Smooth muscle cell of the pulmonary artery (primary cell): ENCODE results near the gene MUC15. TPM values are rescaled to one million over a fixed set of nuclear protein-coding genes. Genes with fewer than 3 reads are reported as not detected.

Source experiments
- total RNA-seq: library from RNA; depleted of rRNA; stranded (reverse); fragments of >200 nt; gene quantifications from 2 replicates; pipeline ENCODE4 v1.2.3, GENCODE V29; 2014

MUC15 gene
- total RNA-seq, result not detected in 2 replicates

GRCh38 chr11:26571861-26572654 lies at the start of gene MUC15:
TSS of gene MUC15 (minus strand) at chr11:26572263. CDS start at chr11:26567094, 5,169 bp downstream.

Other genes starting within 250 kb of the MUC15 start
- gene ANO3, start 240.1 kb downstream of the MUC15 start, total RNA-seq, result 4.5 and 7.7 TPM in 2 replicates
- gene SLC5A12, start 149.8 kb upstream of the MUC15 start, total RNA-seq, result not detected in 2 replicates